PFSK-1 (cell line): ENCODE results near the gene KATNBL1.

Source experiments
- FOXP2 ChIP-seq: optimal IDR thresholded peaks from 2 replicates; pipeline ENCODE3; 2011; ENCODE audit warnings: borderline replicate concordance, control low read depth, inconsistent platforms; ENCODE audit not compliant: insufficient read depth; ENCODE audit errors: extremely low read length, extremely low read depth
- POLR2AphosphoS5 ChIP-seq: IDR thresholded peaks from 2 replicates; pipeline ENCODE4 v1.6.1; 2012; ENCODE audit warnings: low read depth, mild to moderate bottlenecking, control low read depth, low read length, moderate library complexity
- SIN3A ChIP-seq: IDR thresholded peaks from 2 replicates; pipeline ENCODE4 v1.6.1; 2012; ENCODE audit warnings: mild to moderate bottlenecking, low read length, moderate library complexity, borderline replicate concordance; ENCODE audit not compliant: insufficient read depth
- TAF1 ChIP-seq: IDR thresholded peaks from 2 replicates; pipeline ENCODE4 v1.6.1; 2012; ENCODE audit warnings: low read length, control low read depth, borderline replicate concordance; ENCODE audit not compliant: insufficient read depth
- TF ChIP-seq, protein P1 (sequence below), 2 experiments: IDR thresholded peaks; 2 replicates each; pipeline versions ENCODE4 v1.6.1 to v1.8.0; 2011 to 2012; ENCODE audit warnings: low read depth in 2 of 2, low read length in 2 of 2, control low read depth in 1 of 2, inconsistent platforms in 1 of 2, mild to moderate bottlenecking in 1 of 2, moderate library complexity in 1 of 2; ENCODE audit not compliant: insufficient read depth in 1 of 2

KATNBL1 gene

DNA sequence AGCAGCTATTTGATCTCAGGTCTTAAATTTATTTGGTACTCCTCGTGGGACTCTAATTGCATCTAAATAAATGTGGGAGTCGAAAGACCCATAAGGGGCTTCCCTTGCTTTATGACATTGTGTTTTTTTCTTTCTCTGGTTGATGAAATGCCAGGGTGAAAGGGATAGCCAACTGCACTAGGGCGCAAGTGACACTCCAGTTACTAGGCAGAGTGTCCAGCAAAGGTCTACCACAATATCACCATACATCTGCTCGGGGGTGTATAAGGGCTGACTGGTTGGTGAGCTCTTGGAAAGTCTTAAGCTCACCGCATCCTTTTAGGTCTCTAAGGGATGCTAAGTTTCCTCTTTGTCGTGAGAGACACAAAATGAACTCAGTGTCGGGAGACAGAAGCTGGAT is 54.0 kb downstream of the KATNBL1 start:
- TF ChIP-seq TAF1 (no peak), POLR2AphosphoS5 (no peak), FOXP2 (no peak), SIN3A (no peak)
- TF ChIP-seq, protein P1, sequence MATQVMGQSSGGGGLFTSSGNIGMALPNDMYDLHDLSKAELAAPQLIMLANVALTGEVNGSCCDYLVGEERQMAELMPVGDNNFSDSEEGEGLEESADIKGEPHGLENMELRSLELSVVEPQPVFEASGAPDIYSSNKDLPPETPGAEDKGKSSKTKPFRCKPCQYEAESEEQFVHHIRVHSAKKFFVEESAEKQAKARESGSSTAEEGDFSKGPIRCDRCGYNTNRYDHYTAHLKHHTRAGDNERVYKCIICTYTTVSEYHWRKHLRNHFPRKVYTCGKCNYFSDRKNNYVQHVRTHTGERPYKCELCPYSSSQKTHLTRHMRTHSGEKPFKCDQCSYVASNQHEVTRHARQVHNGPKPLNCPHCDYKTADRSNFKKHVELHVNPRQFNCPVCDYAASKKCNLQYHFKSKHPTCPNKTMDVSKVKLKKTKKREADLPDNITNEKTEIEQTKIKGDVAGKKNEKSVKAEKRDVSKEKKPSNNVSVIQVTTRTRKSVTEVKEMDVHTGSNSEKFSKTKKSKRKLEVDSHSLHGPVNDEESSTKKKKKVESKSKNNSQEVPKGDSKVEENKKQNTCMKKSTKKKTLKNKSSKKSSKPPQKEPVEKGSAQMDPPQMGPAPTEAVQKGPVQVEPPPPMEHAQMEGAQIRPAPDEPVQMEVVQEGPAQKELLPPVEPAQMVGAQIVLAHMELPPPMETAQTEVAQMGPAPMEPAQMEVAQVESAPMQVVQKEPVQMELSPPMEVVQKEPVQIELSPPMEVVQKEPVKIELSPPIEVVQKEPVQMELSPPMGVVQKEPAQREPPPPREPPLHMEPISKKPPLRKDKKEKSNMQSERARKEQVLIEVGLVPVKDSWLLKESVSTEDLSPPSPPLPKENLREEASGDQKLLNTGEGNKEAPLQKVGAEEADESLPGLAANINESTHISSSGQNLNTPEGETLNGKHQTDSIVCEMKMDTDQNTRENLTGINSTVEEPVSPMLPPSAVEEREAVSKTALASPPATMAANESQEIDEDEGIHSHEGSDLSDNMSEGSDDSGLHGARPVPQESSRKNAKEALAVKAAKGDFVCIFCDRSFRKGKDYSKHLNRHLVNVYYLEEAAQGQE (IDR thresholded peaks at IDR 0.05; ENCODE audit: insufficient read depth in 1 of 2, low read depth in 2 of 2, low read length in 2 of 2): no peak

DNA sequence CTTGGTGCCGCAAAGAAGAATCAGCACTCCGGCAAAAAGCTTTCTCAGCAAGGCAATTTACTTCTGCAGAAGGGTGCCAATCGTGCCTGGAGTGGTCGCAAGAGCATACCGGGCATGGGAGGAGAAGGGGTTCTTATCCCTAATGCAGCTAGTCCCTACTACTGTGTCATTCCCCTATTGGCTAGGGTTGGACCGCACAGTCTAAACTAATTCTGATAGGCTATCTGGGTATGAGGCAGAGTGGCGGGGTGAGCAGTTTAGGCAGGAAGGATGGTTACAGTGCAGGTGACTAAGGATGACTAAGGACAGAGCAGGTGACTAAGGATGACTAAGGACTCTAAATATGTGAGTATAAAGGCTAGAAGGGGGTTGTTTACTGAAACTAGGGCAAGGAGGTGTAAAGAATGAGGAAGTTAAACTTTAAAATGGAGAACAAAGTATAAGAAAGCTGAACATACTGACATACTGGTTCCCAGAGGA is 55.1 kb downstream of the KATNBL1 start:
- TF ChIP-seq POLR2AphosphoS5 (no peak), SIN3A (no peak), FOXP2 (no peak), TAF1 (no peak)
- TF ChIP-seq, protein P1 (IDR thresholded peaks at IDR 0.05; ENCODE audit: insufficient read depth in 1 of 2, low read depth in 2 of 2, low read length in 2 of 2): no peak

DNA sequence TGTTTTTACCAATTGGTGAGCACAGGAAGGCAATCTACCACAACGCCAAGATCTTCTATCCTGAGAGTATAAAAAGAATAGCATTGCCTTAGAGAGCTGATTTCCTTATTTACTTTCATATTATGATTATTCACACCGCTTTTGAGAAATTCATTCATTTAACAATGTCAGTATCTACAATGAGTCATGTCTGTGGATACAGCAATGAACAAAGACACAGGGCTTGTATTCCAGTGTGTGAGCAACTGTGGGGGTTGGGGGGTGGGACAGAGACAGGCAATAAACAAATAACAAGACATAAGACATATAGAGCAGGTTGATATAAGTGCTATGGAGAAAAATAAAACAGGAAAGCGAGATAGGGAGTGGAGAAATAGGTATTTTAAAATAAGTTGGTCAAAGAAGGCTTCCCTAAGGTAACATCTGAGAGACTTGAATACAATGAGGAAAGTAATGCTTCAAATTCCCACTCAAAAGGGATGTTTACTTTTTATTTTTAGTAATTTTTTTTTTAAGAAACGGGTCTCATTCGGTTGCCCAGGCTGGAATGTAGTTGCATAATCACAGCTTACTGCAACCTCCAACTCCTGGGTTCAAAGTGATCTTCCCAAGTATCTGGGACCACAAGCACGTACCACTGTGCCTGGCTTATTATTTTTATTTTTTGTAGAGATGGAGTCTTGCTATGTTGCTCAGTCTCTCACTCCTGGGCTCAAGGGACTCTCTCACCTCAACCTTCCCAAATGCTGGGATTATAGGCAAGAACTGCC is 62.3 kb downstream of the KATNBL1 start:
- TF ChIP-seq, protein P1 (IDR thresholded peaks at IDR 0.05; ENCODE audit: insufficient read depth in 1 of 2, low read depth in 2 of 2, low read length in 2 of 2): no peak
- TF ChIP-seq SIN3A (no peak), TAF1 (no peak), POLR2AphosphoS5 (no peak), FOXP2 (no peak)

DNA sequence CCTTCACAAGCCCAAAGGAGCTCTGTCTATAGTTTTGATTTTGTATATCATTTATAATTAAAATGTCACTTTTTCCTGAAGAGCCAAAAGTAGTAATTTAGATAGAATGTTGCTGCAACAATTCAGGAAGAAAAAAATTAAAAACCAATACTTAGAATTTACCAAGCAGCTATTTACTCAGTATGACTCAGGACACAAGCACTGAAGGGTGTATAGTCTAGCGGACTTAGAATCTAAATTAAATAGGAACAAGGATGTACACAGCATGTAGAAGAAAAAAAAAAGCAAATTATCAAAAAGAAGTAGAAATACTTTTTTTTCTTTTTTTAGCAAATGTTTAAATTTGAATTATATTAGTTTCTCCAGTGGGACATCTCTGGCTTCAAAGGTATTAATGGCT is 76.4 kb downstream of the KATNBL1 start:
- TF ChIP-seq FOXP2 (no peak), SIN3A (no peak), POLR2AphosphoS5 (no peak), TAF1 (no peak)
- TF ChIP-seq, protein P1 (IDR thresholded peaks at IDR 0.05; ENCODE audit: insufficient read depth in 1 of 2, low read depth in 2 of 2, low read length in 2 of 2): no peak

DNA sequence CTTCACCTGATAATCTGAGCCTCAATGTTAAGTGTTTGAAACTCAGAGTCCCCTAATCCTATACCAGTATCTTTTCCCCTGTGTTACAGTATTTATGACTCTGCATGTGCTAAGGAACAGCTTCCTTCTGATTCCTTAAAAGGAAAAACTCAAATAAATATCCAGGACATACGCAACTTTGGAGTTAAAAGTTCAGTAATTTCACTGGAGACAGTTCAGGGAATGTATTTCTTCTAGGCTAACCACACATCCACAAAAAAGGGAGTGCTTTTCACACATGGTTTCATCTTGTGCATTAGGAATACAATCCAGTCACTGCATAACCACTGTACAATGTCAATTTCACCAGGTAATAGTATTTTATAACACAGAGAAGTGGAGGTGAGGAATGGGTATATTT is 77.0 kb downstream of the KATNBL1 start:
- no peak for TF ChIP-seq FOXP2
- TF ChIP-seq SIN3A: no peak
- no peak for TF ChIP-seq TAF1
- TF ChIP-seq, protein P1 (IDR thresholded peaks at IDR 0.05; ENCODE audit: insufficient read depth in 1 of 2, low read depth in 2 of 2, low read length in 2 of 2): no peak
- no peak for TF ChIP-seq POLR2AphosphoS5
